Fibroblast of lung (primary cell): ENCODE data around the gene LRMDA. TPM values are rescaled to one million over a fixed set of nuclear protein-coding genes. Genes with fewer than 3 reads are reported as not detected.

Experiments used
- DNase-seq, 2 donors: peaks; one replicate each; pipeline versions ENCODE4 v3.0.0 to v3.0.0-alpha.2; 2010; ENCODE audit warnings: low read depth in 2 of 2
- H2AFZ ChIP-seq: 2 replicates; pipeline ENCODE4 v1.5.1; 2012; ENCODE audit warnings: low read length, control low read depth, inconsistent platforms
- H3K27ac ChIP-seq: 2 replicates; pipeline ENCODE4 v1.5.1; 2011; ENCODE audit warnings: low read length, control low read depth; ENCODE audit not compliant: insufficient read depth
- H3K27me3 ChIP-seq: 2 replicates; pipeline ENCODE4 v1.5.1; 2011; ENCODE audit warnings: mild to moderate bottlenecking, low read length; ENCODE audit not compliant: control insufficient read depth, insufficient read depth
- H3K36me3 ChIP-seq: 2 replicates; pipeline ENCODE4 v1.5.1; 2011; ENCODE audit warnings: low read length; ENCODE audit not compliant: control insufficient read depth, insufficient read depth
- H3K4me1 ChIP-seq: 2 replicates; pipeline ENCODE4 v1.5.1; 2011; ENCODE audit warnings: low read length; ENCODE audit not compliant: control insufficient read depth, insufficient read depth; ENCODE audit errors: extremely low read depth
- H3K4me2 ChIP-seq: 2 replicates; pipeline ENCODE4 v1.5.1; 2011; ENCODE audit warnings: low read length, control low read depth; ENCODE audit not compliant: insufficient read depth; ENCODE audit errors: extremely low read depth
- H3K4me3 ChIP-seq, 4 experiments: fragments of 200-600 bp in 1 of 4; sonication (generic) in 1 of 4; replicated peaks in 1 of 4; 2 replicates each; pipeline ENCODE4 v1.5.1; 2011 to 2016; ENCODE audit warnings: low read length in 4 of 4, low read depth in 3 of 4, mild to moderate bottlenecking in 3 of 4, control low read depth in 2 of 4, inconsistent platforms in 1 of 4, mixed read lengths in 1 of 4; ENCODE audit not compliant: insufficient read depth in 1 of 4; ENCODE audit errors: control extremely low read depth in 1 of 4
- H3K79me2 ChIP-seq: 2 replicates; pipeline ENCODE4 v1.5.1; 2012; ENCODE audit warnings: mild to moderate bottlenecking, low read length, inconsistent platforms; ENCODE audit not compliant: control insufficient read depth, insufficient read depth
- H3K9ac ChIP-seq: 2 replicates; pipeline ENCODE4 v1.5.1; 2011; ENCODE audit warnings: mild to moderate bottlenecking, low read length, control low read depth; ENCODE audit not compliant: insufficient read depth
- H3K9me3 ChIP-seq: 2 replicates; pipeline ENCODE4 v1.5.1; 2012; ENCODE audit warnings: low read depth, low read length; ENCODE audit not compliant: control insufficient read depth, insufficient read depth
- H4K20me1 ChIP-seq: 2 replicates; pipeline ENCODE4 v1.5.1; 2011; ENCODE audit warnings: low read length; ENCODE audit not compliant: control insufficient read depth, insufficient read depth; ENCODE audit errors: extremely low read depth
- EZH2 ChIP-seq: IDR thresholded peaks from 2 replicates; pipeline ENCODE4 v1.5.1; 2012; ENCODE audit warnings: low read length, control low read depth, mild to moderate bottlenecking; ENCODE audit errors: missing control alignments
- polyA plus RNA-seq, 2 donors: library from polyadenylated mRNA; depleted of rRNA in 1 of 2; stranded (reverse) in 1 of 2; unstranded in 1 of 2; fragments of >200 nt; gene quantifications; 2 replicates each; pipeline ENCODE4 v1.2.1, GENCODE V29; 2011 to 2012; ENCODE audit warnings: missing spikeins in 1 of 2
- total RNA-seq: library from RNA; depleted of rRNA; stranded (reverse); fragments of >200 nt; gene quantifications from 2 replicates; pipeline ENCODE4 v1.2.1, GENCODE V29; 2014
- TF ChIP-seq, protein P1 (sequence below), 2 donors: IDR thresholded peaks in 1 of 2; conservative IDR thresholded peaks in 1 of 2; 1 replicate in 1 of 2; 2 replicates in 1 of 2; pipeline ENCODE4 v1.5.1; 2011 to 2012; ENCODE audit warnings: low read length in 2 of 2, control low read depth in 1 of 2, inconsistent platforms in 1 of 2, low read depth in 1 of 2, mild to moderate bottlenecking in 1 of 2

Gene LRMDA
- total and polyA plus RNA-seq, 2 donors (not counting 1 experiment from before 2014, with no cell fraction given) = 1.7 to 2.0 TPM

DNA sequence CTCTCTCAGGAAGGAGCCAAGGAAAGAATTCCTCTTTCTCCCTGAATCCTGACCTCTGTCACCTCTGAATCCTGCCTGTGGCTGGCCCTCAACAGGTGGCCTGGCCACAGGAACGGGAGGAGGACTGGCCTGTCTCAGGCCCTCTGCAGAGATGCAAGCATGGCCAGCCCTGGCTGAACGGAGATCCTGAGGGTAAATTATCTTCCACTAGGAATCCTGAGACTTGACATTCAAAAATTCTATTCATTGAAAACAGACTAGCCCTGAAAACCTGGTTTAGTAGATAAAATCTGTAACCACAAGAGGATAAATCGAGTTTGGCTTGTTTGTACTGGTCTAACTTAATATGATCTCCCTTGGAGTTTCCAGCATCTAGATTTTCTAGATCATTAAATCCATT lies 579.3 kb downstream of the LRMDA start:
- Histone ChIP-seq H4K20me1 (no peaks in the 10 kb centered on the region), H3K4me1 (no peaks in the 10 kb centered on the region), H2AFZ (no peak overlapping the region), H3K4me3 (no peak overlapping the region), H3K27ac (no peak overlapping the region), H3K9me3 (no peaks in the 10 kb centered on the region), H3K79me2 (no peaks in the 10 kb centered on the region), H3K4me2 (no peak overlapping the region), H3K36me3 (no peaks in the 10 kb centered on the region), H3K27me3 (no peaks in the 10 kb centered on the region), H3K9ac (no peak overlapping the region)
- TF ChIP-seq EZH2 = no peak
- TF ChIP-seq, protein P1, sequence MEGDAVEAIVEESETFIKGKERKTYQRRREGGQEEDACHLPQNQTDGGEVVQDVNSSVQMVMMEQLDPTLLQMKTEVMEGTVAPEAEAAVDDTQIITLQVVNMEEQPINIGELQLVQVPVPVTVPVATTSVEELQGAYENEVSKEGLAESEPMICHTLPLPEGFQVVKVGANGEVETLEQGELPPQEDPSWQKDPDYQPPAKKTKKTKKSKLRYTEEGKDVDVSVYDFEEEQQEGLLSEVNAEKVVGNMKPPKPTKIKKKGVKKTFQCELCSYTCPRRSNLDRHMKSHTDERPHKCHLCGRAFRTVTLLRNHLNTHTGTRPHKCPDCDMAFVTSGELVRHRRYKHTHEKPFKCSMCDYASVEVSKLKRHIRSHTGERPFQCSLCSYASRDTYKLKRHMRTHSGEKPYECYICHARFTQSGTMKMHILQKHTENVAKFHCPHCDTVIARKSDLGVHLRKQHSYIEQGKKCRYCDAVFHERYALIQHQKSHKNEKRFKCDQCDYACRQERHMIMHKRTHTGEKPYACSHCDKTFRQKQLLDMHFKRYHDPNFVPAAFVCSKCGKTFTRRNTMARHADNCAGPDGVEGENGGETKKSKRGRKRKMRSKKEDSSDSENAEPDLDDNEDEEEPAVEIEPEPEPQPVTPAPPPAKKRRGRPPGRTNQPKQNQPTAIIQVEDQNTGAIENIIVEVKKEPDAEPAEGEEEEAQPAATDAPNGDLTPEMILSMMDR (conservative IDR thresholded peaks at IDR 0.05 in 1 of 2, IDR thresholded peaks at IDR 0.05 in 1 of 2; ENCODE audit: low read depth in 1 of 2, low read length in 2 of 2) = no peak
- DNase-seq = peak in 1 of 2 donors; percentile 20

DNA sequence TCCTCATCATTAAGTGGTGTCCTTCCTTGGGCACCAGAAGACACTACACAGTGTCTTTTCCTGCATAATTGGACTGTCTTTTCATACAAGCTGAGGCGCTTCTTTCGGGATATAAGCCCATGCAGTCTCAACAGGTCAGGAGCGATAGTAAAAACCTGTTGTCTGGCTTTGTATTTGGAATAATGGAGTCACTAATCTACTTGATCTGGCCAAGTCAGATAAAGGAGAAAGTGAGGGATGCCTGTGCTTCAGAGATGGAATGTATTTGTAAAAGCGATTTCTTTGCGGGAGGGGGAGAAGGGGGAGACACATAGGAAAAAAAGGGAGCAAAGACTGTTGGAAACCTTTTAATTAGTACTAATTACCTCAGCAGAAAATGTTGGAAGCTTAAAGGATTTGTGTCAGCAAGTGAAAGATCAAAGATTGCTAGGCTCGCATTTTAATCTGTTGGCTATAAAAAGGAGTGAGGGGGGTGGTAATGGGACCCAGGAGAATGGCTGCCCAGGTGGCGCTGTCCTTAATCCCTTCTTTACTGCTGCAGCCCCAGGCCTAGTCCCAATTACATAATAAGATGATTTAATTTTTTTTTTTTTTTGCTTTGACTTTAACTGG lies 581.4 kb downstream of the LRMDA start:
- Histone ChIP-seq H4K20me1 (no peaks in the 10 kb centered on the region), H3K27ac (no peak overlapping the region), H3K4me1 (no peaks in the 10 kb centered on the region), H3K4me3 (no peak overlapping the region), H3K27me3 (no peaks in the 10 kb centered on the region), H3K79me2 (no peaks in the 10 kb centered on the region), H3K36me3 (no peaks in the 10 kb centered on the region), H3K4me2 (no peak overlapping the region), H2AFZ (no peak overlapping the region), H3K9me3 (no peaks in the 10 kb centered on the region), H3K9ac (no peak overlapping the region)
- no peak for DNase-seq
- TF ChIP-seq, protein P1 (conservative IDR thresholded peaks at IDR 0.05 in 1 of 2, IDR thresholded peaks at IDR 0.05 in 1 of 2; ENCODE audit: low read depth in 1 of 2, low read length in 2 of 2) = no peak
- no peak for TF ChIP-seq EZH2

DNA sequence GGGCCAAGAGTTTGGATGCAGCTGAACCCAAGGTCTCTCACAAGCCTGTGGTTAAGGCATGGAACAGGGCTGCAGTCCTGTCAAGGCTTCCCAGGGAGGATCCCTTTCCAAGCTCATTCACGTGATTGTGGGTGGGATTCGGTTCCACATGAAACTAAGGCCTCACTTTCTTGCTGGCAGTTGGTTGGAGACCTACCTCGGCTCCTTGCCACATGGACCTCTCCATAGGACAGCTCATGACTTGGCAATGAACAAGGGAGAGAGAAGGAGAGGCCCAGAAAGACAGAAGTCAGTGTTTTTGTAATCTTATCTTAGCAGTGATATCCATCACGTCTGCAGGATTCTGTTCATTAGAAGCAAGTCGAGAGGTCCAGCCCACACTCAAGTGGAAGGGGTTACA lies 583.8 kb downstream of the LRMDA start:
- DNase-seq = peak in 1 of 2 donors; percentile 9
- H3K79me2 ChIP-seq = no peaks in the 10 kb centered on the region
- H3K4me3 ChIP-seq = no peak overlapping the region
- H3K4me1 ChIP-seq = no peaks in the 10 kb centered on the region
- no peak for TF ChIP-seq EZH2
- H3K9ac ChIP-seq = no peak overlapping the region
- no peaks in the 10 kb centered on the region for H3K36me3 ChIP-seq
- H3K4me2 ChIP-seq = no peak overlapping the region
- no peaks in the 10 kb centered on the region for H3K9me3 ChIP-seq
- no peak overlapping the region for H2AFZ ChIP-seq
- no peaks in the 10 kb centered on the region for H4K20me1 ChIP-seq
- H3K27me3 ChIP-seq = no peaks in the 10 kb centered on the region
- no peak overlapping the region for H3K27ac ChIP-seq
